HCT116 (cell line): Measurements from ENCODE around the gene SMARCD1. TPM values are rescaled to one million over a fixed set of nuclear protein-coding genes. Genes with fewer than 3 reads are reported as not detected.

ENCODE experiments used
- ATAC-seq: fragments of 200-7000 bp; cut with Tn5 transposase; 2 replicates; pipeline ENCODE4 v1.9.1; 2020; ENCODE audit warnings: mild to moderate bottlenecking, moderate library complexity
- BruUV-seq: library from RNA; stranded (reverse); fragments of 400-500 nt; replicated peaks from 2 replicates; lab custom pipeline; 2021; lab: Mats Ljungman, UMichigan
- CTCF ChIA-PET: fragments of 300-600 bp; sonication (Branson Sonifier 250); formaldehyde crosslinking; loops from one replicate; lab custom pipeline; 2021; ENCODE audit warnings: antibody characterized with exemption; lab: Charles Lee
- POLR2A ChIA-PET: fragments of 300-600, 350-600 bp; sonication (Branson Sonifier 250); formaldehyde crosslinking; loops from one replicate; lab custom pipeline; 2021; ENCODE audit warnings: antibody characterized with exemption; lab: Charles Lee
- RAD21 ChIA-PET, 2 experiments: fragments of 300-600 bp; sonication (Branson Sonifier 250); formaldehyde crosslinking; loops; one replicate each; lab custom pipeline; 2023; ENCODE audit warnings: low total read pairs in 2 of 2; ENCODE audit not compliant: uncharacterized antibody in 2 of 2, unreplicated experiment in 2 of 2, low non-redundant PET in 1 of 2; lab: Charles Lee
- DNase-seq: peaks from one replicate; pipeline ENCODE4 v3.0.0-alpha.2; 2010; ENCODE audit warnings: low read depth, low spot score
- H2AFZ ChIP-seq: fragments of 200-600 bp; shearing (Covaris generic), sonication (generic); 2 replicates; pipeline ENCODE4 v1.6.1; 2017; ENCODE audit warnings: low read depth, mixed run types, mixed read lengths, antibody characterized with exemption, low read length; ENCODE audit not compliant: poor library complexity, severe bottlenecking
- H3K27ac ChIP-seq: 2 replicates; pipeline ENCODE4 v1.5.1; 2012; ENCODE audit warnings: low read depth, low read length
- H3K27me3 ChIP-seq: fragments of 200-600 bp; sonication (generic); 2 replicates; pipeline ENCODE4 v1.6.1; 2016; ENCODE audit warnings: mixed run types, low read length, mixed read lengths; ENCODE audit not compliant: insufficient read depth
- H3K36me3 ChIP-seq, 2 experiments: fragments of 200-500 bp in 1 of 2; fragments of 200-600 bp in 1 of 2; sonication (Bioruptor generic) in 1 of 2; sonication (generic) in 1 of 2; 2 replicates each; pipeline versions ENCODE4 v1.5.1 to v1.6.1; 2014 to 2016; ENCODE audit warnings: low read length in 2 of 2, inconsistent platforms in 1 of 2, mixed read lengths in 1 of 2, mixed run types in 1 of 2; ENCODE audit not compliant: insufficient read depth in 2 of 2, control insufficient read depth in 1 of 2
- H3K4me1 ChIP-seq, 2 experiments: fragments of 200-600 bp in 1 of 2; sonication (generic) in 1 of 2; 2 replicates each; pipeline versions ENCODE4 v1.5.1 to v1.6.1; 2012 to 2017; ENCODE audit warnings: low read length in 2 of 2, inconsistent platforms in 1 of 2, mild to moderate bottlenecking in 1 of 2, mixed read lengths in 1 of 2, mixed run types in 1 of 2, moderate library complexity in 1 of 2; ENCODE audit not compliant: insufficient read depth in 2 of 2, control insufficient read depth in 1 of 2
- H3K4me2 ChIP-seq: fragments of 200-600 bp; sonication (generic); 2 replicates; pipeline ENCODE4 v1.6.1; 2017; ENCODE audit warnings: mixed run types, low read length, mixed read lengths
- H3K4me3 ChIP-seq, 2 experiments: fragments of 200-600 bp in 1 of 2; sonication (generic) in 1 of 2; replicated peaks in 1 of 2; 2 replicates each; pipeline ENCODE4 v1.5.1; 2011 to 2016; ENCODE audit warnings: low read length in 2 of 2, control low read depth in 1 of 2, low read depth in 1 of 2, mild to moderate bottlenecking in 1 of 2, mixed read lengths in 1 of 2, mixed run types in 1 of 2
- H3K79me2 ChIP-seq: fragments of 200-600 bp; sonication (generic); 2 replicates; pipeline ENCODE4 v1.6.1; 2017; ENCODE audit warnings: mild to moderate bottlenecking, mixed run types, low read length, moderate library complexity, mixed read lengths; ENCODE audit not compliant: insufficient read depth
- H3K9ac ChIP-seq: fragments of 200-600 bp; sonication (generic); 2 replicates; pipeline ENCODE4 v1.6.1; 2016; ENCODE audit warnings: low read length, mixed read lengths
- H3K9me2 ChIP-seq: fragments of 200-600 bp; sonication (generic), shearing (Covaris generic); 2 replicates; pipeline ENCODE4 v1.6.1; 2017; ENCODE audit warnings: mixed run types, mild to moderate bottlenecking, moderate library complexity; ENCODE audit not compliant: insufficient read depth
- H3K9me3 ChIP-seq, 2 experiments: fragments of 200-500 bp in 1 of 2; fragments of 200-600 bp in 1 of 2; sonication (Bioruptor generic) in 1 of 2; sonication (generic) in 1 of 2; 2 replicates each; pipeline ENCODE4 v1.6.1; 2014 to 2017; ENCODE audit warnings: low read length in 2 of 2, mixed read lengths in 2 of 2, inconsistent platforms in 1 of 2, low read depth in 1 of 2, mild to moderate bottlenecking in 1 of 2, mixed run types in 1 of 2, moderate library complexity in 1 of 2; ENCODE audit not compliant: control insufficient read depth in 1 of 2, insufficient read depth in 1 of 2
- H4K20me1 ChIP-seq: fragments of 200-600 bp; sonication (generic), shearing (Covaris generic); 2 replicates; pipeline ENCODE4 v1.6.1; 2017; ENCODE audit warnings: mixed run types, mild to moderate bottlenecking, moderate library complexity; ENCODE audit not compliant: insufficient read depth
- CBX3 ChIP-seq: IDR thresholded peaks from 2 replicates; pipeline ENCODE4 v1.6.1; 2012; ENCODE audit warnings: low read depth
- ELF1 ChIP-seq: IDR thresholded peaks from 2 replicates; pipeline ENCODE4 v1.6.1; 2012; ENCODE audit warnings: low read depth, borderline replicate concordance
- FOSL1 ChIP-seq: IDR thresholded peaks from 2 replicates; pipeline ENCODE4 v1.6.1; 2012; ENCODE audit warnings: low read depth
- JUND ChIP-seq: IDR thresholded peaks from 2 replicates; pipeline ENCODE4 v1.6.1; 2012
- MAX ChIP-seq: IDR thresholded peaks from 2 replicates; pipeline ENCODE4 v1.6.1; 2012
- RAD21 ChIP-seq: IDR thresholded peaks from 2 replicates; pipeline ENCODE4 v1.6.1; 2012; ENCODE audit warnings: low read depth, mild to moderate bottlenecking
- SIN3A ChIP-seq: IDR thresholded peaks from 2 replicates; pipeline ENCODE4 v1.6.1; 2012; ENCODE audit warnings: low read depth
- SP1 ChIP-seq: IDR thresholded peaks from 2 replicates; pipeline ENCODE4 v1.6.1; 2012; ENCODE audit warnings: low read depth
- SRF ChIP-seq: IDR thresholded peaks from 2 replicates; pipeline ENCODE4 v1.6.1; 2012; ENCODE audit warnings: low read depth
- YY1 ChIP-seq: IDR thresholded peaks from 2 replicates; pipeline ENCODE4 v1.6.1; 2011; ENCODE audit warnings: low read length, low read depth, moderate library complexity, mild to moderate bottlenecking; ENCODE audit not compliant: insufficient replicate concordance; ENCODE audit errors: extremely low read depth
- ZFX ChIP-seq: fragments of 450-650 bp; IDR thresholded peaks from 2 replicates; pipeline ENCODE4 v1.6.1; 2017
- intact Hi-C: fragments of 100-400 bp; cut with micrococcal nuclease; formaldehyde crosslinking; loops from 2 replicates; pipeline ENCODE4 v1.10.0; 2022
- total RNA-seq: library from RNA; stranded (reverse); gene quantifications from one replicate; pipeline ENCODE4 v1.2.1, GENCODE V29; 2021; ENCODE audit not compliant: unreplicated experiment
- TF ChIP-seq, protein P1 (sequence below), 3 experiments: fragments of 200-600 bp in 1 of 3; sonication (generic) in 1 of 3; IDR thresholded peaks in 2 of 3; conservative IDR thresholded peaks in 1 of 3; 2 replicates each; pipeline ENCODE4 v1.5.1; 2012 to 2017; ENCODE audit warnings: low read depth in 2 of 3, low read length in 2 of 3, antibody characterized with exemption in 1 of 3, borderline replicate concordance in 1 of 3, control low read depth in 1 of 3, mild to moderate bottlenecking in 1 of 3, mixed read lengths in 1 of 3, mixed run types in 1 of 3, moderate library complexity in 1 of 3; ENCODE audit not compliant: insufficient read depth in 1 of 3
- TF ChIP-seq, protein P2 (sequence below): IDR thresholded peaks from 2 replicates; pipeline ENCODE4 v1.6.1; 2011; ENCODE audit warnings: mild to moderate bottlenecking, low read length, moderate library complexity; ENCODE audit not compliant: insufficient replicate concordance; ENCODE audit errors: extremely low read depth
- TF ChIP-seq, protein P3 (sequence below): IDR thresholded peaks from 2 replicates; pipeline ENCODE4 v1.6.1; 2012

Gene SMARCD1
- total RNA-seq, 1 experiment from 2014 or later: 64.8 TPM

DNA sequence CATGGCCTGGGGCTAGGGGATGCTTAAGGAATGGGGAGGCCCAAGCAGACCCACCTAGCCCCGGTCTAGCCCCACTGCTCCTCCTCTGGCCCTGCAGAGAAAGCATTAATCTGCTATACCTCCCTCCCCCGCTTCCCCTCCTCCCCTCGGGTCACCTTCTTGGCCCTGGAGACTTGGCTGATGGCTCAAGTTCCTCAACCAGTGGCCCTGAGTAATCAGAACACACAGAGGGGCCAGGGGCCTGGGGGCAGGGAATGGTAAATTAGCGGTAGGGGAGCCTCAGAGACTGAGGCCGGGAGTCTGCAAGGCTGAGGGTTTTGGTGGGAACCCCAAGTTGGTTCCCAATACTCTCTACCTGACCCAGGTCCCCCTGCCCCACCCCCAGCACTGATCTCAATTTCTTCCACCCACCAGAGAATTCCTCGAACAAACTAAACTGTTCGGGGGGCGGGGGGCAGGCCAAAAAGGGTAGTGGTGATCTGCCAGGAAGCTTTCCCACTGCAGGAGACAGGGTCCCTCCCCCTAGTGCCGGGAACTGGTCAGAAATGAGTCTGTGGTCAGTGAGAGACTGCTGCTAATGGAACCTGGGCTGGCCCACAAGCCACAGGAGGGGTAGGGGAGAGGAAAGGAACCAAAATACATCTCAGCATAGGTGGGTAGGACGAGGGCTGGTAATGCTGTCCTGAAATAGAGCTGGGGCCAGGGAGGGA is 12.8 kb upstream of the SMARCD1 start:
- no peaks in the 10 kb centered on the region for H3K9me2 ChIP-seq
- no peaks in the 10 kb centered on the region for H3K27me3 ChIP-seq
- CTCF ChIA-PET: interaction anchor here (1.2 to 3.3 kb wide), 2 partner anchors 105 kb away, joined by 4 to 65 read pairs; no protein-coding TSS in a partner anchor
- BruUV-seq: no TSS peak
- ATAC-seq (no peak), DNase-seq (no peak)
- RAD21 ChIA-PET: no interaction called here
- no peaks in the 10 kb centered on the region for H3K79me2 ChIP-seq
- 0 out of 4 replicates have a peak, but pooled peaks cover 0 to 2% of the 10 kb centered on the region in 2 experiments for H3K36me3 ChIP-seq
- TF ChIP-seq, protein P1, sequence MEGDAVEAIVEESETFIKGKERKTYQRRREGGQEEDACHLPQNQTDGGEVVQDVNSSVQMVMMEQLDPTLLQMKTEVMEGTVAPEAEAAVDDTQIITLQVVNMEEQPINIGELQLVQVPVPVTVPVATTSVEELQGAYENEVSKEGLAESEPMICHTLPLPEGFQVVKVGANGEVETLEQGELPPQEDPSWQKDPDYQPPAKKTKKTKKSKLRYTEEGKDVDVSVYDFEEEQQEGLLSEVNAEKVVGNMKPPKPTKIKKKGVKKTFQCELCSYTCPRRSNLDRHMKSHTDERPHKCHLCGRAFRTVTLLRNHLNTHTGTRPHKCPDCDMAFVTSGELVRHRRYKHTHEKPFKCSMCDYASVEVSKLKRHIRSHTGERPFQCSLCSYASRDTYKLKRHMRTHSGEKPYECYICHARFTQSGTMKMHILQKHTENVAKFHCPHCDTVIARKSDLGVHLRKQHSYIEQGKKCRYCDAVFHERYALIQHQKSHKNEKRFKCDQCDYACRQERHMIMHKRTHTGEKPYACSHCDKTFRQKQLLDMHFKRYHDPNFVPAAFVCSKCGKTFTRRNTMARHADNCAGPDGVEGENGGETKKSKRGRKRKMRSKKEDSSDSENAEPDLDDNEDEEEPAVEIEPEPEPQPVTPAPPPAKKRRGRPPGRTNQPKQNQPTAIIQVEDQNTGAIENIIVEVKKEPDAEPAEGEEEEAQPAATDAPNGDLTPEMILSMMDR (IDR thresholded peaks at IDR 0.05 in 2 of 3, conservative IDR thresholded peaks at IDR 0.05 in 1 of 3; ENCODE audit: borderline replicate concordance in 1 of 3, insufficient read depth in 1 of 3, low read depth in 2 of 3, low read length in 2 of 3): no peak
- no peak for TF ChIP-seq ZFX
- TF ChIP-seq SIN3A: no peak
- no peak for TF ChIP-seq RAD21
- H3K9me3 ChIP-seq: no peaks in the 10 kb centered on the region
- no peaks in the 10 kb centered on the region; the same call in 1 of the 2 replicates for H4K20me1 ChIP-seq
- no peak overlapping the region for H3K27ac ChIP-seq
- H3K9ac ChIP-seq: no peak overlapping the region
- intact Hi-C loops: no loop called here
- no peak overlapping the region for H3K4me3 ChIP-seq
- H2AFZ ChIP-seq: no peak overlapping the region
- POLR2A ChIA-PET: no interaction called here
- H3K4me2 ChIP-seq: no peak overlapping the region
- H3K4me1 ChIP-seq: peaks cover 0 to 16% of the 10 kb centered on the region in 2 experiments; a peak in 1 of 4 replicates

DNA sequence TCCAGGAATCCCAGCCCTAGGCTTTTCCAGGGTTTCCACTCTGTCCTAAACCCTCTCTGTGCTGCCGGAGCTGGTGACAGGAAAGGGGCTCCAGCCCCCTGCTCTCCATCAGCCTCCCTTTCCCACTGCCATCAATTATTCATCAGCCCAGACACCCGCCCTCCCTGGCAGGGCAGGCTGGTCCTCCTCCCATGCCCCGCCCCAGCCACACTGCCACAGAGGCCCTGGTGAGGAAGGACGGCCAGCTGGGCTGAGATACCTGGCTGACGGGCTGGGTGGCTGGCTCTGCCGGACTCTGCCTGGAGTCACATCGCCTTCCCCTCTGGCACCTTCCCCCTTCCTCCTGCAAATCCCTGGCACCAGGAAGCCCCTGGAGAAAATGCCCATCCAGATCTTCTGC is 11.9 kb upstream of the SMARCD1 start:
- CTCF ChIA-PET: interaction anchor here (1.2 kb wide), 1 partner anchor 106 kb away, joined by 4 read pairs; no protein-coding TSS in a partner anchor
- Histone ChIP-seq H3K79me2 (no peaks in the 10 kb centered on the region), H3K9me2 (no peaks in the 10 kb centered on the region), H3K4me1 (peaks cover 0 to 16% of the 10 kb centered on the region in 2 experiments; a peak in 1 of 4 replicates), H3K36me3 (0 out of 4 replicates have a peak, but pooled peaks cover 0 to 2% of the 10 kb centered on the region in 2 experiments), H3K4me2 (no peak overlapping the region), H2AFZ (no peak overlapping the region), H4K20me1 (no peaks in the 10 kb centered on the region; the same call in 1 of the 2 replicates), H3K27ac (no peak overlapping the region), H3K27me3 (no peaks in the 10 kb centered on the region), H3K4me3 (no peak overlapping the region), H3K9ac (no peak overlapping the region), H3K9me3 (no peaks in the 10 kb centered on the region)
- TF ChIP-seq MAX (no peak), SRF (no peak), CBX3 (no peak), YY1 (no peak), SP1 (no peak), FOSL1 (no peak), JUND (no peak), ELF1 (no peak)
- TF ChIP-seq, protein P2, sequence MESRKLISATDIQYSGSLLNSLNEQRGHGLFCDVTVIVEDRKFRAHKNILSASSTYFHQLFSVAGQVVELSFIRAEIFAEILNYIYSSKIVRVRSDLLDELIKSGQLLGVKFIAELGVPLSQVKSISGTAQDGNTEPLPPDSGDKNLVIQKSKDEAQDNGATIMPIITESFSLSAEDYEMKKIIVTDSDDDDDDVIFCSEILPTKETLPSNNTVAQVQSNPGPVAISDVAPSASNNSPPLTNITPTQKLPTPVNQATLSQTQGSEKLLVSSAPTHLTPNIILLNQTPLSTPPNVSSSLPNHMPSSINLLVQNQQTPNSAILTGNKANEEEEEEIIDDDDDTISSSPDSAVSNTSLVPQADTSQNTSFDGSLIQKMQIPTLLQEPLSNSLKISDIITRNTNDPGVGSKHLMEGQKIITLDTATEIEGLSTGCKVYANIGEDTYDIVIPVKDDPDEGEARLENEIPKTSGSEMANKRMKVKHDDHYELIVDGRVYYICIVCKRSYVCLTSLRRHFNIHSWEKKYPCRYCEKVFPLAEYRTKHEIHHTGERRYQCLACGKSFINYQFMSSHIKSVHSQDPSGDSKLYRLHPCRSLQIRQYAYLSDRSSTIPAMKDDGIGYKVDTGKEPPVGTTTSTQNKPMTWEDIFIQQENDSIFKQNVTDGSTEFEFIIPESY: no peak
- TF ChIP-seq, protein P3, sequence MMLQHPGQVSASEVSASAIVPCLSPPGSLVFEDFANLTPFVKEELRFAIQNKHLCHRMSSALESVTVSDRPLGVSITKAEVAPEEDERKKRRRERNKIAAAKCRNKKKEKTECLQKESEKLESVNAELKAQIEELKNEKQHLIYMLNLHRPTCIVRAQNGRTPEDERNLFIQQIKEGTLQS: no peak
- DNase-seq (no peak), ATAC-seq (no peak)
- RAD21 ChIA-PET: no interaction called here
- intact Hi-C loops: no loop called here
- BruUV-seq: no TSS peak
- POLR2A ChIA-PET: no interaction called here
